A549 (cell line): ENCODE results near the gene MYBPC2. TPM values are rescaled to one million over a fixed set of nuclear protein-coding genes. Genes with fewer than 3 reads are reported as not detected.

Experiments used
- ATAC-seq, 2 experiments: fragments of 200-7000 bp in 1 of 2; fragments of >200 bp in 1 of 2; cut with Nextera tagmentation in 1 of 2; cut with Tn5 transposase in 1 of 2; 3 replicates each; pipeline versions ENCODE4 v1.8.0 to v1.9.1; 2018 to 2020; ENCODE audit warnings: mild to moderate bottlenecking in 1 of 2, moderate library complexity in 1 of 2
- CTCF ChIA-PET: fragments of 300-600 bp; sonication (Branson Sonifier 250); formaldehyde crosslinking; extraction: SDS; loops from one replicate; lab custom pipeline; 2021; ENCODE audit warnings: antibody characterized with exemption, inconsistent platforms; lab: Yijun Ruan, JAX
- POLR2A ChIA-PET: fragments of 350-600 bp; formaldehyde crosslinking; extraction: SDS; loops from one replicate; lab custom pipeline; 2021; ENCODE audit warnings: antibody characterized with exemption, inconsistent platforms; lab: Yijun Ruan, JAX
- DNase-seq, 2 experiments: peaks; one replicate each; pipeline versions ENCODE4 v3.0.0 to v3.0.0-alpha.2; 2011 to 2016; ENCODE audit warnings: low read depth in 1 of 2, low spot score in 1 of 2
- FAIRE-seq: peaks from 2 replicates; lab custom pipeline; 2011; peaks lifted over from hg19 to GRCh38; lab: Jason Lieb, UNC
- H3K27ac ChIP-seq, 2 experiments: fragments of >200 bp; sonication (Bioruptor Twin); formaldehyde crosslinking; 3 replicates each; pipeline ENCODE4 v1.5.1; 2016 to 2017
- H3K4me1 ChIP-seq: fragments of >200 bp; sonication (Bioruptor Twin); formaldehyde crosslinking; 3 replicates; pipeline ENCODE4 v1.6.1; 2016
- H3K4me2 ChIP-seq: fragments of >200 bp; sonication (Bioruptor Twin); formaldehyde crosslinking; 3 replicates; pipeline ENCODE4 v1.6.1; 2016
- H3K4me3 ChIP-seq: fragments of >200 bp; sonication (Bioruptor Twin); formaldehyde crosslinking; 3 replicates; pipeline ENCODE4 v1.5.1; 2016
- H3K9me3 ChIP-seq: fragments of >200 bp; sonication (Bioruptor Twin); formaldehyde crosslinking; 3 replicates; pipeline ENCODE4 v1.6.1; 2016
- BHLHE40 ChIP-seq: IDR thresholded peaks from 2 replicates; pipeline ENCODE4 v1.6.1; 2012; ENCODE audit warnings: low read depth, low read length, inconsistent platforms
- CBX8 ChIP-seq: fragments of 200-600 bp; sonication (generic); IDR thresholded peaks from 2 replicates; pipeline ENCODE4 v1.6.1; 2016
- CEBPB ChIP-seq, 2 experiments: fragments of >200 bp in 1 of 2; sonication (Bioruptor Twin) in 1 of 2; formaldehyde crosslinking in 1 of 2; IDR thresholded peaks; 2 replicates each; pipeline ENCODE4 v1.6.1; 2012 to 2016
- EHMT2 ChIP-seq: fragments of 200-600 bp; sonication (generic); IDR thresholded peaks from 2 replicates; pipeline ENCODE4 v1.6.1; 2016; ENCODE audit warnings: antibody characterized with exemption, low read depth, mild to moderate bottlenecking, moderate library complexity
- EP300 ChIP-seq, 2 experiments: fragments of >200 bp; sonication (Bioruptor Twin); formaldehyde crosslinking; IDR thresholded peaks; 2 replicates in 1 of 2; 3 replicates in 1 of 2; pipeline ENCODE4 v1.6.1; 2016 to 2017
- ESRRA ChIP-seq: fragments of 150-350 bp; IDR thresholded peaks from 2 replicates; pipeline ENCODE4 v1.6.1; 2014; ENCODE audit warnings: mild to moderate bottlenecking, low read length, borderline replicate concordance
- FOSB ChIP-seq: fragments of 250-450 bp; sonication (Bioruptor Pico); IDR thresholded peaks from 2 replicates; pipeline ENCODE4 v1.5.0; 2020; ENCODE audit warnings: mild to moderate bottlenecking, moderate library complexity
- GATA3 ChIP-seq: IDR thresholded peaks from 2 replicates; pipeline ENCODE4 v1.6.1; 2012; ENCODE audit warnings: borderline replicate concordance
- HDAC2 ChIP-seq: fragments of 200-600 bp; sonication (generic); IDR thresholded peaks from 2 replicates; pipeline ENCODE4 v1.6.1; 2016
- HEYL ChIP-seq: fragments of 250-450 bp; sonication (Bioruptor Pico); IDR thresholded peaks from 2 replicates; pipeline ENCODE4 v1.8.0; 2021; ENCODE audit warnings: mild to moderate bottlenecking, moderate library complexity
- HOXB5 ChIP-seq: fragments of 250-450 bp; sonication (Bioruptor Pico); IDR thresholded peaks from 2 replicates; pipeline ENCODE4 v1.5.0; 2020; ENCODE audit warnings: mild to moderate bottlenecking, moderate library complexity
- JUN ChIP-seq, 2 experiments: fragments of >200 bp; sonication (Bioruptor Twin); formaldehyde crosslinking; IDR thresholded peaks; 2 replicates in 1 of 2; 3 replicates in 1 of 2; pipeline ENCODE4 v1.6.1; 2016 to 2017
- MAZ ChIP-seq: fragments of 150-350 bp; IDR thresholded peaks from 2 replicates; pipeline ENCODE4 v1.6.1; 2014; ENCODE audit warnings: antibody characterized with exemption, low read depth, low read length, borderline replicate concordance
- MYC ChIP-seq: IDR thresholded peaks from 2 replicates; pipeline ENCODE4 v1.6.1; 2012; ENCODE audit warnings: mild to moderate bottlenecking, inconsistent platforms, low read length, improper control_type of control experiment, borderline replicate concordance
- NR3C1 ChIP-seq: fragments of >200 bp; sonication (Bioruptor Twin); formaldehyde crosslinking; IDR thresholded peaks from 3 replicates; pipeline ENCODE4 v1.6.1; 2017
- PHF8 ChIP-seq: fragments of 200-600 bp; sonication (generic); IDR thresholded peaks from 2 replicates; pipeline ENCODE4 v1.6.1; 2016; ENCODE audit warnings: low read depth, mild to moderate bottlenecking, antibody characterized with exemption, moderate library complexity, borderline replicate concordance
- POLR2A ChIP-seq: IDR thresholded peaks from 2 replicates; pipeline ENCODE4 v1.6.1; 2012; ENCODE audit warnings: mild to moderate bottlenecking, low read length
- POLR2AphosphoS2 ChIP-seq: conservative IDR thresholded peaks from 2 replicates; pipeline ENCODE4 v1.6.1; 2012; ENCODE audit warnings: low read length, improper control_type of control experiment, inconsistent platforms
- RAD21 ChIP-seq, 2 experiments: fragments of >200 bp in 1 of 2; sonication (Bioruptor Twin) in 1 of 2; formaldehyde crosslinking in 1 of 2; IDR thresholded peaks in 1 of 2; conservative IDR thresholded peaks in 1 of 2; 2 replicates in 1 of 2; 3 replicates in 1 of 2; pipeline ENCODE4 v1.6.1; 2012 to 2018; ENCODE audit warnings: inconsistent platforms in 1 of 2
- RARB ChIP-seq: fragments of 250-450 bp; sonication (Bioruptor Pico); IDR thresholded peaks from 2 replicates; pipeline ENCODE4 v1.8.0; 2021; ENCODE audit warnings: mild to moderate bottlenecking, moderate library complexity
- TFCP2L1 ChIP-seq: fragments of 250-450 bp; sonication (Bioruptor Pico); IDR thresholded peaks from 2 replicates; pipeline ENCODE4 v1.5.0; 2021; ENCODE audit warnings: mild to moderate bottlenecking
- TP53 ChIP-seq: fragments of 250-450 bp; sonication (Bioruptor Pico); IDR thresholded peaks from 2 replicates; pipeline ENCODE4 v1.5.0; 2021; ENCODE audit warnings: mild to moderate bottlenecking, moderate library complexity
- ZC3H11A ChIP-seq: fragments of 450-650 bp; IDR thresholded peaks from 2 replicates; pipeline ENCODE4 v1.6.1; 2014; ENCODE audit warnings: antibody characterized with exemption, mild to moderate bottlenecking
- ZFP36 ChIP-seq: fragments of 450-650 bp; IDR thresholded peaks from 2 replicates; pipeline ENCODE4 v1.6.1; 2014; ENCODE audit warnings: borderline replicate concordance; ENCODE audit not compliant: partially characterized antibody
- ZSCAN20 ChIP-seq: fragments of 250-450 bp; sonication (Bioruptor Pico); IDR thresholded peaks from 2 replicates; pipeline ENCODE4 v1.8.0; 2022; ENCODE audit warnings: mild to moderate bottlenecking, moderate library complexity
- WGBS: methylation state at CpG from one replicate; pipeline ENCODE4 v1.1.6; 2017; ENCODE audit errors: missing lambda C conversion rate; 5-methylcytosine and 5-hydroxymethylcytosine counted together
- polyA plus RNA-seq, 4 experiments: library from polyadenylated mRNA; depleted of rRNA in 3 of 4; stranded (reverse); fragments of >200 nt; fragmentation: RNase III in 1 of 4; extraction: RNeasy Plus Mini Kit Qiagen cat#74134 plus additional on column Dnase treatment in 1 of 4; gene quantifications; 2 replicates in 3 of 4; 3 replicates in 1 of 4; pipeline ENCODE4 v1.2.3, GENCODE V29; 2011 to 2017
- TF ChIP-seq, protein P1 (sequence below): fragments of >200 bp; sonication (Bioruptor Twin); formaldehyde crosslinking; IDR thresholded peaks from 3 replicates; pipeline ENCODE4 v1.5.1; 2016

MYBPC2 gene
- polyA plus RNA-seq, 2 of the 4 experiments (the other 2 are of a cell fraction): 0.10 TPM; not detected in 1

DNA sequence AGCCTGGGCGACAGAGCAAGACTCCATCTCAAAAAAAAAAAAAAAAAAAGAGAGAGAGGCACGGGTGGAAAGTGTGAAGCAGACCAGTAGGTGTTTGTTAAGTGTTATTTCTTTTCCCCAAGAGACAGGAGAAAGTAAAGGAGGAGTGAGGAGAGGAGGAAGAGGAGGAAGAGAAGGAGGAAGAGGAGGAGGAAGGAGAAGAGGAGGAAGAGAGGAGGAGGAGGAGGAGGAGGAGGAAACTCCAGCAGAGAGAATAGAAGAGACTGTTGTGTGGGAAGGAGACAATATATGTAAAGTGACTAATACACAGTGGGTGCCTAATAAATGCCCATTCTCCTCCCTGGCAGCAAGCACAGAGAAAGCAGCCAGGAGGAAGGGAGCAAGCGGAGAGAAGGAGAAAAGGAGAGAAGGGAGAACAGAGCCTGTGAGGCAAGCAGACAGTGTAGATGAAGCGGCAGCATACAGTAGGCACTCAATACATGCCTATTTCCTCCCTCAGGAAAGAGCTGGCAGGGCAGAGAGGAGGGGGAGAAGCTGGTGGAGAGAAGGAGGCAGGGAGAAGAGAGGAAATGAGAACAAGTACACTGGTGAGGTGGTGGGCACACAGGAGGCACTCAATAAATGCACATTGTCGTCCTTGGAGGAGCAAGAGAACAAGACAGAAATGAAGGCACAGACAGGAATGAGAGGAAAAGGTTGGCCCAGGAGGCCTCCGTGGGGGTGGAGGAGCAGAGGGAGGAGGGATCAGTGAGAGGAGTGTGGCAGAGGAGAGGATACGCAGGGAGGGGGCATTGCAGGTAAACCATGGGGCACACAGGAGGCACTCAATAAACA, 61.7 kb downstream of the MYBPC2 start:
- TF ChIP-seq ZC3H11A: no peak
- TF ChIP-seq BHLHE40: no peak
- TF ChIP-seq, protein P1, sequence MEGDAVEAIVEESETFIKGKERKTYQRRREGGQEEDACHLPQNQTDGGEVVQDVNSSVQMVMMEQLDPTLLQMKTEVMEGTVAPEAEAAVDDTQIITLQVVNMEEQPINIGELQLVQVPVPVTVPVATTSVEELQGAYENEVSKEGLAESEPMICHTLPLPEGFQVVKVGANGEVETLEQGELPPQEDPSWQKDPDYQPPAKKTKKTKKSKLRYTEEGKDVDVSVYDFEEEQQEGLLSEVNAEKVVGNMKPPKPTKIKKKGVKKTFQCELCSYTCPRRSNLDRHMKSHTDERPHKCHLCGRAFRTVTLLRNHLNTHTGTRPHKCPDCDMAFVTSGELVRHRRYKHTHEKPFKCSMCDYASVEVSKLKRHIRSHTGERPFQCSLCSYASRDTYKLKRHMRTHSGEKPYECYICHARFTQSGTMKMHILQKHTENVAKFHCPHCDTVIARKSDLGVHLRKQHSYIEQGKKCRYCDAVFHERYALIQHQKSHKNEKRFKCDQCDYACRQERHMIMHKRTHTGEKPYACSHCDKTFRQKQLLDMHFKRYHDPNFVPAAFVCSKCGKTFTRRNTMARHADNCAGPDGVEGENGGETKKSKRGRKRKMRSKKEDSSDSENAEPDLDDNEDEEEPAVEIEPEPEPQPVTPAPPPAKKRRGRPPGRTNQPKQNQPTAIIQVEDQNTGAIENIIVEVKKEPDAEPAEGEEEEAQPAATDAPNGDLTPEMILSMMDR: no peak
- TF ChIP-seq RAD21 (conservative IDR thresholded peaks at IDR 0.05 in 1 of 2, IDR thresholded peaks at IDR 0.05 in 1 of 2): no peak
- TF ChIP-seq POLR2A: no peak
- TF ChIP-seq HOXB5 (CRISPR knock-in tag): no peak
- no peak for TF ChIP-seq JUN (IDR thresholded peaks at IDR 0.05)
- no peak for TF ChIP-seq NR3C1
- no peak for TF ChIP-seq MAZ
- TF ChIP-seq GATA3: no peak
- TF ChIP-seq EP300 (IDR thresholded peaks at IDR 0.05): no peak
- TF ChIP-seq EHMT2: no peak
- TF ChIP-seq CEBPB (IDR thresholded peaks at IDR 0.05): no peak
- no peak for TF ChIP-seq HEYL (CRISPR knock-in tag)
- no peak for TF ChIP-seq RARB (CRISPR knock-in tag)
- Histone ChIP-seq H3K4me3 (no peak overlapping the region), H3K9me3 (no peaks in the 10 kb centered on the region), H3K4me2 (no peak overlapping the region), H3K4me1 (peaks cover 9% of the 10 kb centered on the region; the same call in 2 of the 3 replicates), H3K27ac (no peak overlapping the region)
- no peak for DNase-seq
- 51% methylated on average over 7 of the region's 7 CpGs for WGBS
- no peak for FAIRE-seq
- ATAC-seq: no peak
- ChIA-PET CTCF (interaction anchor here (0.6 to 1.4 kb wide), 2 partner anchors 16 to 17 kb away, joined by 3 to 5 read pairs; no protein-coding TSS in a partner anchor), POLR2A (interaction anchor here (0.6 kb wide), 1 partner anchor 28 kb away, joined by 3 read pairs; no protein-coding TSS in a partner anchor)

DNA sequence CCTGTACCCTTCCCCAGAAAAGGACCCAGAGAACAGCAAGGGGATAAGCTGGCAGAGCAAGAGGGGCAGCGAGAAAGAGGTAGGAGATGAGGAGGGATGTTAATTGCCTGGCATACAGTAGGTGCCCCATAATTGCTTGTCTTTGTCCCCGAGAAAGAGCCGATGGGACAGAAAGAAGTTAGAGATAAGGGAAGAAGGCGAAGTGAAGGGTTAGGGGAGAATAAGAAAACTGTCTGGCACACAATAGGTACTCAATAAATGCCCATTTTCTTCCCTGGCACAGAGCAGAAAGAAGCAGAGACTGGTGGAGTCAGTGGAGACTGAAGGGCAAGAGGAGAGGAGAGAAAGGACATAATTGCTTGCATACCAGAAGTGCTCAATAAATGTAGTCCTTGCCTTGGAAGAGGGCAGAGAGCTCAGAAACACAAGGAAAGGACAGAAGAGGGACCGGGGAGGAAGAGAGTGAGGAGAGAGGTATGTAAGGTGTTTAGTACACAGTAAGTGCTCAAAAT, 62.4 kb downstream of the MYBPC2 start:
- Histone ChIP-seq H3K9me3 (no peaks in the 10 kb centered on the region), H3K4me1 (peaks cover 11% of the 10 kb centered on the region), H3K4me2 (no peak overlapping the region), H3K4me3 (no peak overlapping the region), H3K27ac (no peak overlapping the region)
- TF ChIP-seq MAZ (no peak), MYC (no peak), ZFP36 (no peak), CBX8 (no peak), ZSCAN20 (no peak), ZC3H11A (no peak), ESRRA (no peak), POLR2A (no peak), PHF8 (no peak), RAD21 (conservative IDR thresholded peaks at IDR 0.05 in 1 of 2, IDR thresholded peaks at IDR 0.05 in 1 of 2) (no peak), POLR2AphosphoS2 (no peak), HDAC2 (no peak), TFCP2L1 (CRISPR knock-in tag) (no peak), FOSB (no peak), TP53 (CRISPR knock-in tag) (no peak)
- POLR2A ChIA-PET: no interaction called here
- CTCF ChIA-PET: interaction anchor here (1.0 to 1.5 kb wide), 2 partner anchors 8 to 15 kb away, joined by 3 to 4 read pairs; no protein-coding TSS in a partner anchor
- DNase-seq (no peak), ATAC-seq (no peak), FAIRE-seq (no peak)
- WGBS: 81% methylated on average over 5 of the region's 5 CpGs
